ENCODE results near the gene MSRB3. TPM values are rescaled to one million over a fixed set of nuclear protein-coding genes. Genes with fewer than 3 reads are reported as not detected.

Gene MSRB3
- total RNA-seq, 1 experiment from 2014 or later, result 31.1 TPM

DNA sequence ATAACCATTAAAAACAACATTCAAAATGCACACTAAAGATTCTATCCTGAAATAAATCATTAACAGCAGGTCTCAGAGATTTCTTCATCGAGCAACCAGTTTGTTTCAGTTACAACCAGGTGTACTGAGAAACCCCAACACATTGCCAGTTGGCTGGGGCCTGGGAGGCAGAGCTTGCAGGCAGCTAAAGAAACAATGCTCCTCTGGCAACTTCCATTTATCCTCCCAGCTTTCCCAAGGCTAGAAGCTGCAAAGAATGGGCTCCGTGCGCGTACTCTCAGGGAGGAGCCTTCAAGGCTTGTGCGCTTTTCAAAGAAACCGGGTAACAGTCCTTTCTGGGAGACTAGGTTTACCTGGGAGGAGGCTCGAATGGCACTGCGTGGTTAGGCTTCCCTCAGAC lies 181.6 kb downstream of the MSRB3 start:
- no peak overlapping the region for H3K27ac Mint-ChIP-seq (ENCODE audit: low read depth, unreplicated experiment)
- intact Hi-C loops (cut with micrococcal nuclease), result no loop called here

DNA sequence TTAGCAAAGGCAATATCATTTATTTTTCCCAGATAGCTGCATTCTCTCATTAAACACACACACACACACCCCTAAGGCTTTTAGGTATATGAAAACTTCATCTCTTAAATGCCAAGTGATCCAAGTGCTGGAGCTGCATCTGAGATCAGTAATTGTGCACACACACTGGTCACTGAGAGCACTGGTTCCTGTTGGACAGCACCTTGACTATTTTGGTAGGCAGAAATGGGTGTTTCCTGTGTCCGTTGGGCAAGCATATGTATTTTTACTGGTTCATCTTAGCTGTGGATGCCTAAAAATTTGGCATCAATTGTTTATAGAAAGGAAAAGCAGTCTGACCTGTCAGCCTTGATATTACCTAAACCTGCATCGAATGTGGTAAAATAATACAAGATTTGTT lies 182.5 kb downstream of the MSRB3 start:
- H3K36me3 Mint-ChIP-seq (ENCODE audit: insufficient read depth, unreplicated experiment), result peaks cover 6% of the 10 kb centered on the region
- CTCF ChIA-PET, result interaction anchor here (0.6 to 1.0 kb wide), 3 partner anchors 9 to 13 kb away, joined by 3 read pairs; no protein-coding TSS in a partner anchor
- intact Hi-C loops (cut with micrococcal nuclease), result no loop called here

More for the DNA sequence above, 181.6 kb downstream of the MSRB3 start:
- DNase-seq (ENCODE audit: unreplicated experiment), result no peak
- BruUV-seq (replicated peaks), result no TSS peak
- Mint-ChIP-seq H3K4me1 (ENCODE audit: insufficient read depth, unreplicated experiment) (peaks cover 8% of the 10 kb centered on the region), H3K4me3 (ENCODE audit: unreplicated experiment) (no peak overlapping the region), H3K36me3 (ENCODE audit: insufficient read depth, unreplicated experiment) (peaks cover 6% of the 10 kb centered on the region), H3K27me3 (ENCODE audit: insufficient read depth, unreplicated experiment) (no peaks in the 10 kb centered on the region), H3K9me3 (ENCODE audit: unreplicated experiment) (no peaks in the 10 kb centered on the region)
- TF ChIP-seq, protein P1, sequence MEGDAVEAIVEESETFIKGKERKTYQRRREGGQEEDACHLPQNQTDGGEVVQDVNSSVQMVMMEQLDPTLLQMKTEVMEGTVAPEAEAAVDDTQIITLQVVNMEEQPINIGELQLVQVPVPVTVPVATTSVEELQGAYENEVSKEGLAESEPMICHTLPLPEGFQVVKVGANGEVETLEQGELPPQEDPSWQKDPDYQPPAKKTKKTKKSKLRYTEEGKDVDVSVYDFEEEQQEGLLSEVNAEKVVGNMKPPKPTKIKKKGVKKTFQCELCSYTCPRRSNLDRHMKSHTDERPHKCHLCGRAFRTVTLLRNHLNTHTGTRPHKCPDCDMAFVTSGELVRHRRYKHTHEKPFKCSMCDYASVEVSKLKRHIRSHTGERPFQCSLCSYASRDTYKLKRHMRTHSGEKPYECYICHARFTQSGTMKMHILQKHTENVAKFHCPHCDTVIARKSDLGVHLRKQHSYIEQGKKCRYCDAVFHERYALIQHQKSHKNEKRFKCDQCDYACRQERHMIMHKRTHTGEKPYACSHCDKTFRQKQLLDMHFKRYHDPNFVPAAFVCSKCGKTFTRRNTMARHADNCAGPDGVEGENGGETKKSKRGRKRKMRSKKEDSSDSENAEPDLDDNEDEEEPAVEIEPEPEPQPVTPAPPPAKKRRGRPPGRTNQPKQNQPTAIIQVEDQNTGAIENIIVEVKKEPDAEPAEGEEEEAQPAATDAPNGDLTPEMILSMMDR (IDR thresholded peaks at IDR 0.05; ENCODE audit: unreplicated experiment), result no peak
- POLR2A ChIA-PET, result no interaction called here
- CTCF ChIA-PET, result no interaction called here

DNA sequence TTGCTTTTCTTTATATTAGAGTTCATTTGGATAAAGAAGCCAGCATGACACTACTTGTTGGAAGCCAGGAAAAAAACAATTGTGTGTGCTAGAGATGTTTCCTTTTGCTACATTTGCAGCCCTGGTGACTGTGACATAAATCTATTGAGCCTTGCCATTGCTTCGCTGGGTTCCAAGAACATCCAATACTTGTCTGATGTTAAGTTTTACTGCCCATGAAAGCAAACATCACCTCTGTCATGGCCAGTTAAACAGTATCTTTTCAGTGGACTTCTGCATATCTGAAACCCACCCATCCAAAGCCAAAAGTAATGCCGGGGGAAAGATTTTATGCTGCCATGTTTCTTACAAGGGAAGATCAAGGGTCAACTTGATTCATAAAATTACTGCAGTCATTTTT lies 184.0 kb downstream of the MSRB3 start:
- Mint-ChIP-seq H3K27ac (ENCODE audit: low read depth, unreplicated experiment) (no peak overlapping the region), H3K27me3 (ENCODE audit: insufficient read depth, unreplicated experiment) (no peaks in the 10 kb centered on the region), H3K4me1 (ENCODE audit: insufficient read depth, unreplicated experiment) (peaks cover 8% of the 10 kb centered on the region), H3K4me3 (ENCODE audit: unreplicated experiment) (no peak overlapping the region), H3K36me3 (ENCODE audit: insufficient read depth, unreplicated experiment) (peaks cover 6% of the 10 kb centered on the region), H3K9me3 (ENCODE audit: unreplicated experiment) (no peaks in the 10 kb centered on the region)
- TF ChIP-seq, protein P1 (IDR thresholded peaks at IDR 0.05; ENCODE audit: unreplicated experiment), result no peak
- intact Hi-C loops (cut with micrococcal nuclease), result no loop called here
- CTCF ChIA-PET, result no interaction called here
- BruUV-seq (replicated peaks), result no TSS peak
- POLR2A ChIA-PET, result no interaction called here
- no peak for DNase-seq (ENCODE audit: unreplicated experiment)

More for the DNA sequence above, 182.5 kb downstream of the MSRB3 start:
- no peak overlapping the region for H3K27ac Mint-ChIP-seq (ENCODE audit: low read depth, unreplicated experiment)
- no peaks in the 10 kb centered on the region for H3K27me3 Mint-ChIP-seq (ENCODE audit: insufficient read depth, unreplicated experiment)
- no peak overlapping the region for H3K4me3 Mint-ChIP-seq (ENCODE audit: unreplicated experiment)
- TF ChIP-seq, protein P1 (IDR thresholded peaks at IDR 0.05; ENCODE audit: unreplicated experiment), result no peak
- H3K9me3 Mint-ChIP-seq (ENCODE audit: unreplicated experiment), result no peaks in the 10 kb centered on the region
- peaks cover 8% of the 10 kb centered on the region for H3K4me1 Mint-ChIP-seq (ENCODE audit: insufficient read depth, unreplicated experiment)
- BruUV-seq (replicated peaks), result no TSS peak
- POLR2A ChIA-PET, result no interaction called here
- no peak for DNase-seq (ENCODE audit: unreplicated experiment)

DNA sequence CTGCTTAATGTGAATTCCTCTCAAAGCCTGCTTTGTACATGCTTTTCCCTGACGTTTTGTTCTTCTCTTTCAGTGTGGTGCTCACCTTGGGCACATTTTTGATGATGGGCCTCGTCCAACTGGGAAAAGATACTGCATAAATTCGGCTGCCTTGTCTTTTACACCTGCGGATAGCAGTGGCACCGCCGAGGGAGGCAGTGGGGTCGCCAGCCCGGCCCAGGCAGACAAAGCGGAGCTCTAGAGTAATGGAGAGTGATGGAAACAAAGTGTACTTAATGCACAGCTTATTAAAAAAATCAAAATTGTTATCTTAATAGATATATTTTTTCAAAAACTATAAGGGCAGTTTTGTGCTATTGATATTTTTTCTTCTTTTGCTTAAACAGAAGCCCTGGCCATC lies 184.6 kb downstream of the MSRB3 start:
- DNase-seq (ENCODE audit: unreplicated experiment), result no peak
- ChIA-PET POLR2A (no interaction called here), CTCF (no interaction called here)
- Mint-ChIP-seq H3K4me3 (ENCODE audit: unreplicated experiment) (no peak overlapping the region), H3K36me3 (ENCODE audit: insufficient read depth, unreplicated experiment) (peaks cover 6% of the 10 kb centered on the region), H3K9me3 (ENCODE audit: unreplicated experiment) (no peaks in the 10 kb centered on the region), H3K27ac (ENCODE audit: low read depth, unreplicated experiment) (no peak overlapping the region), H3K27me3 (ENCODE audit: insufficient read depth, unreplicated experiment) (no peaks in the 10 kb centered on the region), H3K4me1 (ENCODE audit: insufficient read depth, unreplicated experiment) (peaks cover 8% of the 10 kb centered on the region)
- intact Hi-C loops (cut with micrococcal nuclease), result no loop called here
- no TSS peak for BruUV-seq (replicated peaks)
- TF ChIP-seq, protein P1 (IDR thresholded peaks at IDR 0.05; ENCODE audit: unreplicated experiment), result no peak

Measured in MCF 10A (cell line).